Measurements from ENCODE around the gene LRRC8A.

- TF ChIP-seq SMC3 (conservative IDR thresholded peaks at IDR 0.05; ENCODE audit: poor library complexity), result no peak
- TF ChIP-seq MXI1 (conservative IDR thresholded peaks at IDR 0.05; ENCODE audit: poor library complexity, severe bottlenecking), result no peak
Observed at GRCh38 chr9:128901379-128901778, 19.4 kb downstream of the LRRC8A start.

Data from neural cell (in vitro differentiated cells).